HCT116 (cell line): ENCODE measurements around the gene TMEM256. TPM values are rescaled to one million over a fixed set of nuclear protein-coding genes. Genes with fewer than 3 reads are reported as not detected.

Source experiments
- ATAC-seq: fragments of 200-7000 bp; cut with Tn5 transposase; 2 replicates; pipeline ENCODE4 v1.9.1; 2020; ENCODE audit warnings: mild to moderate bottlenecking, moderate library complexity
- BruUV-seq: library from RNA; stranded (reverse); fragments of 400-500 nt; replicated peaks from 2 replicates; lab custom pipeline; 2021; lab: Mats Ljungman, UMichigan
- CTCF ChIA-PET: fragments of 300-600 bp; sonication (Branson Sonifier 250); formaldehyde crosslinking; loops from one replicate; lab custom pipeline; 2021; ENCODE audit warnings: antibody characterized with exemption; lab: Charles Lee
- POLR2A ChIA-PET: fragments of 300-600, 350-600 bp; sonication (Branson Sonifier 250); formaldehyde crosslinking; loops from one replicate; lab custom pipeline; 2021; ENCODE audit warnings: antibody characterized with exemption; lab: Charles Lee
- RAD21 ChIA-PET, 2 experiments: fragments of 300-600 bp; sonication (Branson Sonifier 250); formaldehyde crosslinking; loops; one replicate each; lab custom pipeline; 2023; ENCODE audit warnings: low total read pairs in 2 of 2; ENCODE audit not compliant: uncharacterized antibody in 2 of 2, unreplicated experiment in 2 of 2, low non-redundant PET in 1 of 2; lab: Charles Lee
- DNase-seq: peaks from one replicate; pipeline ENCODE4 v3.0.0-alpha.2; 2010; ENCODE audit warnings: low read depth, low spot score
- H2AFZ ChIP-seq: fragments of 200-600 bp; shearing (Covaris generic), sonication (generic); 2 replicates; pipeline ENCODE4 v1.6.1; 2017; ENCODE audit warnings: low read depth, mixed run types, mixed read lengths, antibody characterized with exemption, low read length; ENCODE audit not compliant: poor library complexity, severe bottlenecking
- H3K27ac ChIP-seq: 2 replicates; pipeline ENCODE4 v1.5.1; 2012; ENCODE audit warnings: low read depth, low read length
- H3K27me3 ChIP-seq: fragments of 200-600 bp; sonication (generic); 2 replicates; pipeline ENCODE4 v1.6.1; 2016; ENCODE audit warnings: mixed run types, low read length, mixed read lengths; ENCODE audit not compliant: insufficient read depth
- H3K36me3 ChIP-seq, 2 experiments: fragments of 200-500 bp in 1 of 2; fragments of 200-600 bp in 1 of 2; sonication (Bioruptor generic) in 1 of 2; sonication (generic) in 1 of 2; 2 replicates each; pipeline versions ENCODE4 v1.5.1 to v1.6.1; 2014 to 2016; ENCODE audit warnings: low read length in 2 of 2, inconsistent platforms in 1 of 2, mixed read lengths in 1 of 2, mixed run types in 1 of 2; ENCODE audit not compliant: insufficient read depth in 2 of 2, control insufficient read depth in 1 of 2
- H3K4me1 ChIP-seq, 2 experiments: fragments of 200-600 bp in 1 of 2; sonication (generic) in 1 of 2; 2 replicates each; pipeline versions ENCODE4 v1.5.1 to v1.6.1; 2012 to 2017; ENCODE audit warnings: low read length in 2 of 2, inconsistent platforms in 1 of 2, mild to moderate bottlenecking in 1 of 2, mixed read lengths in 1 of 2, mixed run types in 1 of 2, moderate library complexity in 1 of 2; ENCODE audit not compliant: insufficient read depth in 2 of 2, control insufficient read depth in 1 of 2
- H3K4me2 ChIP-seq: fragments of 200-600 bp; sonication (generic); 2 replicates; pipeline ENCODE4 v1.6.1; 2017; ENCODE audit warnings: mixed run types, low read length, mixed read lengths
- H3K4me3 ChIP-seq, 2 experiments: fragments of 200-600 bp in 1 of 2; sonication (generic) in 1 of 2; replicated peaks in 1 of 2; 2 replicates each; pipeline ENCODE4 v1.5.1; 2011 to 2016; ENCODE audit warnings: low read length in 2 of 2, control low read depth in 1 of 2, low read depth in 1 of 2, mild to moderate bottlenecking in 1 of 2, mixed read lengths in 1 of 2, mixed run types in 1 of 2
- H3K79me2 ChIP-seq: fragments of 200-600 bp; sonication (generic); 2 replicates; pipeline ENCODE4 v1.6.1; 2017; ENCODE audit warnings: mild to moderate bottlenecking, mixed run types, low read length, moderate library complexity, mixed read lengths; ENCODE audit not compliant: insufficient read depth
- H3K9ac ChIP-seq: fragments of 200-600 bp; sonication (generic); 2 replicates; pipeline ENCODE4 v1.6.1; 2016; ENCODE audit warnings: low read length, mixed read lengths
- H3K9me2 ChIP-seq: fragments of 200-600 bp; sonication (generic), shearing (Covaris generic); 2 replicates; pipeline ENCODE4 v1.6.1; 2017; ENCODE audit warnings: mixed run types, mild to moderate bottlenecking, moderate library complexity; ENCODE audit not compliant: insufficient read depth
- H3K9me3 ChIP-seq, 2 experiments: fragments of 200-500 bp in 1 of 2; fragments of 200-600 bp in 1 of 2; sonication (Bioruptor generic) in 1 of 2; sonication (generic) in 1 of 2; 2 replicates each; pipeline ENCODE4 v1.6.1; 2014 to 2017; ENCODE audit warnings: low read length in 2 of 2, mixed read lengths in 2 of 2, inconsistent platforms in 1 of 2, low read depth in 1 of 2, mild to moderate bottlenecking in 1 of 2, mixed run types in 1 of 2, moderate library complexity in 1 of 2; ENCODE audit not compliant: control insufficient read depth in 1 of 2, insufficient read depth in 1 of 2
- H4K20me1 ChIP-seq: fragments of 200-600 bp; sonication (generic), shearing (Covaris generic); 2 replicates; pipeline ENCODE4 v1.6.1; 2017; ENCODE audit warnings: mixed run types, mild to moderate bottlenecking, moderate library complexity; ENCODE audit not compliant: insufficient read depth
- EGR1 ChIP-seq: IDR thresholded peaks from 2 replicates; pipeline ENCODE4 v1.6.1; 2012; ENCODE audit warnings: low read depth
- ELF1 ChIP-seq: IDR thresholded peaks from 2 replicates; pipeline ENCODE4 v1.6.1; 2012; ENCODE audit warnings: low read depth, borderline replicate concordance
- EZH2 ChIP-seq: fragments of 200-600 bp; sonication (generic); IDR thresholded peaks from 2 replicates; pipeline ENCODE4 v1.6.1; 2017; ENCODE audit warnings: antibody characterized with exemption, mixed run types
- EZH2phosphoT487 ChIP-seq: fragments of 200-600 bp; IDR thresholded peaks from 2 replicates; pipeline ENCODE4 v1.6.1; 2018; ENCODE audit warnings: antibody characterized with exemption, borderline replicate concordance
- FOSL1 ChIP-seq: IDR thresholded peaks from 2 replicates; pipeline ENCODE4 v1.6.1; 2012; ENCODE audit warnings: low read depth
- JUND ChIP-seq: IDR thresholded peaks from 2 replicates; pipeline ENCODE4 v1.6.1; 2012
- MAX ChIP-seq: IDR thresholded peaks from 2 replicates; pipeline ENCODE4 v1.6.1; 2012
- POLR2A ChIP-seq: IDR thresholded peaks from 2 replicates; pipeline ENCODE4 v1.7.0; 2011; ENCODE audit warnings: borderline replicate concordance; ENCODE audit not compliant: insufficient read depth, insufficient read length; ENCODE audit errors: extremely low read depth
- POLR2AphosphoS5 ChIP-seq: IDR thresholded peaks from 2 replicates; pipeline ENCODE4 v1.6.1; 2011; ENCODE audit warnings: mild to moderate bottlenecking, low read depth, low read length, moderate library complexity
- RAD21 ChIP-seq: IDR thresholded peaks from 2 replicates; pipeline ENCODE4 v1.6.1; 2012; ENCODE audit warnings: low read depth, mild to moderate bottlenecking
- SIN3A ChIP-seq: IDR thresholded peaks from 2 replicates; pipeline ENCODE4 v1.6.1; 2012; ENCODE audit warnings: low read depth
- SP1 ChIP-seq: IDR thresholded peaks from 2 replicates; pipeline ENCODE4 v1.6.1; 2012; ENCODE audit warnings: low read depth
- SRF ChIP-seq: IDR thresholded peaks from 2 replicates; pipeline ENCODE4 v1.6.1; 2012; ENCODE audit warnings: low read depth
- ZFX ChIP-seq: fragments of 450-650 bp; IDR thresholded peaks from 2 replicates; pipeline ENCODE4 v1.6.1; 2017
- ZNF274 ChIP-seq: fragments of 200-500 bp; sonication (Bioruptor generic); IDR thresholded peaks from 2 replicates; pipeline ENCODE4 v1.6.1; 2014; ENCODE audit warnings: mild to moderate bottlenecking, low read depth, low read length, inconsistent platforms
- intact Hi-C: fragments of 100-400 bp; cut with micrococcal nuclease; formaldehyde crosslinking; loops from 2 replicates; pipeline ENCODE4 v1.10.0; 2022
- total RNA-seq: library from RNA; stranded (reverse); gene quantifications from one replicate; pipeline ENCODE4 v1.2.1, GENCODE V29; 2021; ENCODE audit not compliant: unreplicated experiment
- TF ChIP-seq, protein P1 (sequence below): IDR thresholded peaks from 2 replicates; pipeline ENCODE4 v1.6.1; 2012; ENCODE audit warnings: low read depth
- TF ChIP-seq, protein P2 (sequence below): IDR thresholded peaks from 2 replicates; pipeline ENCODE4 v1.6.1; 2012

Gene TMEM256
- total RNA-seq, 1 experiment from 2014 or later = 110 TPM

- no peak for TF ChIP-seq SRF
- TF ChIP-seq EZH2 = no peak
- TF ChIP-seq JUND = no peak
- no peak for TF ChIP-seq ZFX
- no peak for TF ChIP-seq ZNF274
- no peak for TF ChIP-seq SP1
- no peak for TF ChIP-seq POLR2A
- TF ChIP-seq SIN3A = peak; percentile 21; the same call in 1 of the 2 replicates
Observed at GRCh38 chr17:7435676-7436555, 32.0 kb upstream of the TMEM256 start (continued).

DNA sequence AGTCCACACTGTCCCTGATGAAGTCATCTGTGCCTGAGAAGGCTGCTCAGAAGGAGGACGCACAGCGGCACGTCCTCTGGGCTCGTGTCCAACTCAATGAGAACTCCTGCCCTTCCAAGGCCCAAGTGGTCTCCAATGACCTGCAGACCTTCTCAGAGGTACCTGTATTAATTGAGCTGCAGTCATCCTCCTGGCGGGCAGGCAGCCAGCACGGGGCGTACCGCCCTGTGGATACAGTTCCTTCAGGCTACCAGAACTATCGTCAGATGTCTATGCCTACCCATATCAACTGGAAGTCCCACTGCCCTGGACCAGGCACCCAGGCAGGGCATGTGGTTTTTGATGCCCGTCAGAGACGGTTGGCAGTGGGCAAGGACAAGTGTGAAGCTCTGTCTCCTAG, 28.4 kb upstream of the TMEM256 start:
- CTCF ChIA-PET = no interaction called here
- Histone ChIP-seq H3K79me2 (no peaks in the 10 kb centered on the region), H4K20me1 (no peaks in the 10 kb centered on the region), H3K9me2 (no peaks in the 10 kb centered on the region), H3K4me1 (peaks cover 9 to 27% of the 10 kb centered on the region in 2 experiments), H2AFZ (no peak overlapping the region), H3K9me3 (no peaks in the 10 kb centered on the region; a peak in 1 of 4 replicates), H3K4me2 (no peak overlapping the region), H3K27me3 (no peaks in the 10 kb centered on the region), H3K36me3 (no peaks in the 10 kb centered on the region), H3K4me3 (no peak overlapping the region), H3K27ac (no peak overlapping the region), H3K9ac (no peak overlapping the region)
- POLR2A ChIA-PET = interaction anchor here (0.6 kb wide), 1 partner anchor 425 kb away, joined by 3 read pairs; the partner anchor contains the start of gene NAA38
- BruUV-seq = no TSS peak
- intact Hi-C loops = loop anchor here (10.0 kb wide), 1 partner anchor 167 kb away; the partner anchor contains the start of gene CLDN7
- RAD21 ChIA-PET = no interaction called here
- TF ChIP-seq FOSL1 = no peak
- TF ChIP-seq SIN3A = no peak
- TF ChIP-seq POLR2A = no peak
- TF ChIP-seq, protein P1, sequence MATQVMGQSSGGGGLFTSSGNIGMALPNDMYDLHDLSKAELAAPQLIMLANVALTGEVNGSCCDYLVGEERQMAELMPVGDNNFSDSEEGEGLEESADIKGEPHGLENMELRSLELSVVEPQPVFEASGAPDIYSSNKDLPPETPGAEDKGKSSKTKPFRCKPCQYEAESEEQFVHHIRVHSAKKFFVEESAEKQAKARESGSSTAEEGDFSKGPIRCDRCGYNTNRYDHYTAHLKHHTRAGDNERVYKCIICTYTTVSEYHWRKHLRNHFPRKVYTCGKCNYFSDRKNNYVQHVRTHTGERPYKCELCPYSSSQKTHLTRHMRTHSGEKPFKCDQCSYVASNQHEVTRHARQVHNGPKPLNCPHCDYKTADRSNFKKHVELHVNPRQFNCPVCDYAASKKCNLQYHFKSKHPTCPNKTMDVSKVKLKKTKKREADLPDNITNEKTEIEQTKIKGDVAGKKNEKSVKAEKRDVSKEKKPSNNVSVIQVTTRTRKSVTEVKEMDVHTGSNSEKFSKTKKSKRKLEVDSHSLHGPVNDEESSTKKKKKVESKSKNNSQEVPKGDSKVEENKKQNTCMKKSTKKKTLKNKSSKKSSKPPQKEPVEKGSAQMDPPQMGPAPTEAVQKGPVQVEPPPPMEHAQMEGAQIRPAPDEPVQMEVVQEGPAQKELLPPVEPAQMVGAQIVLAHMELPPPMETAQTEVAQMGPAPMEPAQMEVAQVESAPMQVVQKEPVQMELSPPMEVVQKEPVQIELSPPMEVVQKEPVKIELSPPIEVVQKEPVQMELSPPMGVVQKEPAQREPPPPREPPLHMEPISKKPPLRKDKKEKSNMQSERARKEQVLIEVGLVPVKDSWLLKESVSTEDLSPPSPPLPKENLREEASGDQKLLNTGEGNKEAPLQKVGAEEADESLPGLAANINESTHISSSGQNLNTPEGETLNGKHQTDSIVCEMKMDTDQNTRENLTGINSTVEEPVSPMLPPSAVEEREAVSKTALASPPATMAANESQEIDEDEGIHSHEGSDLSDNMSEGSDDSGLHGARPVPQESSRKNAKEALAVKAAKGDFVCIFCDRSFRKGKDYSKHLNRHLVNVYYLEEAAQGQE = no peak
- TF ChIP-seq POLR2AphosphoS5 = no peak
- no peak for TF ChIP-seq EZH2phosphoT487
- no peak for TF ChIP-seq ZFX
- TF ChIP-seq EGR1 = no peak
- no peak for TF ChIP-seq ELF1
- no peak for TF ChIP-seq SRF
- TF ChIP-seq ZNF274 = no peak
- TF ChIP-seq SP1 = no peak
- no peak for TF ChIP-seq RAD21
- no peak for TF ChIP-seq MAX
- TF ChIP-seq, protein P2, sequence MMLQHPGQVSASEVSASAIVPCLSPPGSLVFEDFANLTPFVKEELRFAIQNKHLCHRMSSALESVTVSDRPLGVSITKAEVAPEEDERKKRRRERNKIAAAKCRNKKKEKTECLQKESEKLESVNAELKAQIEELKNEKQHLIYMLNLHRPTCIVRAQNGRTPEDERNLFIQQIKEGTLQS = no peak
- TF ChIP-seq JUND = no peak
- no peak for ATAC-seq
- DNase-seq = no peak
